ENCODE data around the gene ABCC10.

DNA sequence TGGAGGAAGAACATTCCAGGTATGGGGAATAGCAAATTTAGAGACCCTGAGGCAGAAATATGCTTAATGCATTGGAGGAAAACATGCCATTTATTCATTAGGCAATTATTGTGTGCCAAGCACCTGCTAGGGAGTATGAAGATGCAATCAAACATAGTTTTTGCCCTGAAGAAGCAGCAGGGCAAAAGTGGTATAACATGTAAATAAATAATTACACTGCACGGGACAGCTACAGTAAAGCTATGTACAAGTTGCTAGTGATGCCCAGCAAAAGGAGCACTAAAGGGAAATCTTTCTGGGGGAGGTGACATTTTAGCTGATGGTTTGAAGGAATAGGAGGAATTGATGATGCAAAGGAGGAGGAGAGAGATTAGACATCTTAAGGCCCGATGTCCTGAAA, 49.4 kb downstream of the ABCC10 start:
- TF ChIP-seq, protein P1, sequence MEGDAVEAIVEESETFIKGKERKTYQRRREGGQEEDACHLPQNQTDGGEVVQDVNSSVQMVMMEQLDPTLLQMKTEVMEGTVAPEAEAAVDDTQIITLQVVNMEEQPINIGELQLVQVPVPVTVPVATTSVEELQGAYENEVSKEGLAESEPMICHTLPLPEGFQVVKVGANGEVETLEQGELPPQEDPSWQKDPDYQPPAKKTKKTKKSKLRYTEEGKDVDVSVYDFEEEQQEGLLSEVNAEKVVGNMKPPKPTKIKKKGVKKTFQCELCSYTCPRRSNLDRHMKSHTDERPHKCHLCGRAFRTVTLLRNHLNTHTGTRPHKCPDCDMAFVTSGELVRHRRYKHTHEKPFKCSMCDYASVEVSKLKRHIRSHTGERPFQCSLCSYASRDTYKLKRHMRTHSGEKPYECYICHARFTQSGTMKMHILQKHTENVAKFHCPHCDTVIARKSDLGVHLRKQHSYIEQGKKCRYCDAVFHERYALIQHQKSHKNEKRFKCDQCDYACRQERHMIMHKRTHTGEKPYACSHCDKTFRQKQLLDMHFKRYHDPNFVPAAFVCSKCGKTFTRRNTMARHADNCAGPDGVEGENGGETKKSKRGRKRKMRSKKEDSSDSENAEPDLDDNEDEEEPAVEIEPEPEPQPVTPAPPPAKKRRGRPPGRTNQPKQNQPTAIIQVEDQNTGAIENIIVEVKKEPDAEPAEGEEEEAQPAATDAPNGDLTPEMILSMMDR (IDR thresholded peaks at IDR 0.05), result no peak
- TF ChIP-seq POLR2A (IDR thresholded peaks at IDR 0.05), result no peak
